Esophagus squamous epithelium (tissue), 5 donors: ENCODE data around the gene COL24A1. TPM values are rescaled to one million over a fixed set of nuclear protein-coding genes. Genes with fewer than 3 reads are reported as not detected.
"Not testable (repeated sequence)": the region's sequence is repeated elsewhere in the genome, so short reads cannot be mapped to it uniquely, and the experiment has no call there.

ENCODE experiments used
- DNase-seq: peaks from one replicate; lab custom pipeline; 2025; lab: John Stamatoyannopoulos, UW
- H3K27ac ChIP-seq, 4 donors: fragments of 200-600 bp; sonication (generic); one replicate each; pipeline ENCODE4 v1.5.1; 2016 to 2019; ENCODE audit warnings: mild to moderate bottlenecking in 1 of 4
- H3K27me3 ChIP-seq, 4 donors: fragments of 200-600 bp; sonication (generic); 1 replicate in 3 of 4; 2 replicates in 1 of 4; pipeline versions ENCODE4 v1.5.1 to v1.6.0; 2017 to 2021; ENCODE audit warnings: antibody characterized with exemption in 1 of 4
- H3K36me3 ChIP-seq, 3 donors: fragments of 200-600 bp; sonication (generic); one replicate each; pipeline ENCODE4 v1.5.1; 2016 to 2019
- H3K4me1 ChIP-seq, 3 donors: fragments of 200-600 bp; sonication (generic); one replicate each; pipeline ENCODE4 v1.5.1; 2017 to 2019
- H3K4me3 ChIP-seq, 4 donors: fragments of 200-600 bp; sonication (generic); 1 replicate in 3 of 4; 2 replicates in 1 of 4; pipeline ENCODE4 v1.5.1; 2016 to 2019; ENCODE audit warnings: mild to moderate bottlenecking in 2 of 4, moderate library complexity in 1 of 4
- H3K9me3 ChIP-seq, 3 donors: fragments of 200-600 bp; sonication (generic); one replicate each; pipeline ENCODE4 v1.5.1; 2016 to 2019
- CTCF ChIP-seq, 6 experiments: fragments of 450-650 bp in 4 of 6; fragments of 200-600 bp in 2 of 6; sonication (generic) in 2 of 6; IDR thresholded peaks; one replicate each; pipeline ENCODE4 v1.5.1; 2016 to 2019; ENCODE audit warnings: antibody characterized with exemption in 6 of 6, mild to moderate bottlenecking in 4 of 6, moderate library complexity in 4 of 6
- POLR2A ChIP-seq, 4 donors: fragments of 450-650 bp; IDR thresholded peaks; one replicate each; pipeline ENCODE4 v1.6.1; 2017; ENCODE audit warnings: antibody characterized with exemption in 4 of 4, mild to moderate bottlenecking in 4 of 4, moderate library complexity in 3 of 4
- WGBS, 2 donors: methylation state at CpG; one replicate each; pipeline ENCODE4 v1.1.5; 2018; 5-methylcytosine and 5-hydroxymethylcytosine counted together
- intact Hi-C: fragments of 100-400 bp; cut with DNase I; formaldehyde crosslinking; loops from one replicate; pipeline ENCODE4 v1.15.0; 2022
- total RNA-seq, 4 donors: library from RNA; depleted of rRNA; stranded (reverse); fragments of >200 nt; gene quantifications; one replicate each; pipeline ENCODE4 v1.1.0, GENCODE V29; 2016
- donor health status: DM: yes; HTN: yes; CAD: no.

Gene COL24A1
- total RNA-seq, 4 donors from 2014 or later = 0.15 to 0.38 TPM; not detected in 2

- 69 to 86% methylated on average over 2 of the region's 2 CpGs for WGBS, 2 donors
- Histone ChIP-seq H3K9me3 (no peaks in the 10 kb centered on the region), H3K27ac (no peak overlapping the region), H3K36me3 (no peaks in the 10 kb centered on the region), H3K4me3 (no peak overlapping the region), H3K4me1 (no peaks in the 10 kb centered on the region), H3K27me3 (no peaks in the 10 kb centered on the region)
- DNase-seq = no peak
- intact Hi-C loops = no loop called here
- TF ChIP-seq CTCF (IDR thresholded peaks at IDR 0.05) = no peak
- TF ChIP-seq POLR2A (IDR thresholded peaks at IDR 0.05) = no peak
These were observed 358.2 kb downstream of the COL24A1 start for GRCh38 chr1:85798419-85798818.

GRCh38 chr1:85777021-85777420 is 379.6 kb downstream of the COL24A1 start:
- H3K27ac ChIP-seq, H3K27me3 ChIP-seq, H3K9me3 ChIP-seq, DNase-seq, H3K4me1 ChIP-seq, H3K36me3 ChIP-seq, H3K4me3 ChIP-seq, intact Hi-C loops: not testable (repeated sequence)
- 87% methylated on average over 6 of the region's 6 CpGs for whole genome bisulfite sequencing, 2 donors

GRCh38 chr1:85762804-85763203 is 393.8 kb downstream of the COL24A1 start:
- H3K4me1 ChIP-seq = no peaks in the 10 kb centered on the region
- H3K27ac ChIP-seq = no peak overlapping the region
- 75% methylated on average over 1 of the region's 1 CpG; no CpG with 5 or more reads in 1 of the 2 donors for WGBS, 2 donors
- H3K4me3 ChIP-seq = no peak overlapping the region
- no peak for DNase-seq
- H3K27me3 ChIP-seq = no peaks in the 10 kb centered on the region
- no peak for TF ChIP-seq POLR2A (IDR thresholded peaks at IDR 0.05)
- TF ChIP-seq CTCF (IDR thresholded peaks at IDR 0.05) = no peak
- H3K36me3 ChIP-seq = no peaks in the 10 kb centered on the region
- intact Hi-C loops = no loop called here
- no peaks in the 10 kb centered on the region for H3K9me3 ChIP-seq

- H3K27me3 ChIP-seq = no peaks in the 10 kb centered on the region
- intact Hi-C loops = no loop called here
- H3K27ac ChIP-seq = no peak overlapping the region
- no peak for DNase-seq
- H3K9me3 ChIP-seq = no peaks in the 10 kb centered on the region
- WGBS, 2 donors = 80 to 82% methylated on average over 5 of the region's 5 CpGs
- H3K36me3 ChIP-seq = no peaks in the 10 kb centered on the region
- no peak for TF ChIP-seq POLR2A (IDR thresholded peaks at IDR 0.05)
- TF ChIP-seq CTCF (IDR thresholded peaks at IDR 0.05) = no peak
- no peaks in the 10 kb centered on the region for H3K4me1 ChIP-seq
- H3K4me3 ChIP-seq = no peak overlapping the region
These were observed 399.7 kb downstream of the COL24A1 start for GRCh38 chr1:85756864-85757263.

- H3K27me3 ChIP-seq = no peaks in the 10 kb centered on the region
These were observed 408.5 kb downstream of the COL24A1 start for GRCh38 chr1:85748120-85748519.

More at GRCh38 chr1:85748120-85748519, 408.5 kb downstream of the COL24A1 start:
- H3K27ac ChIP-seq = no peak overlapping the region
- H3K4me3 ChIP-seq = no peak overlapping the region
- no peaks in the 10 kb centered on the region for H3K9me3 ChIP-seq
- no peaks in the 10 kb centered on the region for H3K36me3 ChIP-seq
- no peaks in the 10 kb centered on the region for H3K4me1 ChIP-seq
- no peak for DNase-seq
- WGBS, 2 donors = 0% methylated on average over 1 of the region's 1 CpG
- intact Hi-C loops = no loop called here
- TF ChIP-seq CTCF (IDR thresholded peaks at IDR 0.05) (no peak), POLR2A (IDR thresholded peaks at IDR 0.05) (no peak)
